Diencephalon (tissue), 1 donor: ENCODE results near the gene DEPDC1B. TPM values are rescaled to one million over a fixed set of nuclear protein-coding genes. Genes with fewer than 3 reads are reported as not detected.

ENCODE experiments used
- total RNA-seq: library from RNA; depleted of rRNA; stranded (reverse); fragments of >200 nt; gene quantifications from one replicate; pipeline ENCODE4 v1.2.3, GENCODE V29; 2014

DEPDC1B gene
- total RNA-seq = 8.1 TPM

GRCh38 chr5:60699609-60700415 lies at the start of gene DEPDC1B:
Gene DEPDC1B (minus strand): TSS chr5:60700166. CDS start chr5:60700093, 73 bp downstream.

Other genes starting within 250 kb of the DEPDC1B start
- 6.9 TPM for gene ELOVL7, start 144.1 kb upstream of the DEPDC1B start, total RNA-seq
- gene ERCC8, start 244.9 kb upstream of the DEPDC1B start, total RNA-seq = 31.6 TPM
- 22.8 TPM for gene NDUFAF2, start 245.0 kb upstream of the DEPDC1B start, total RNA-seq